Mesenteric fat pad (tissue), 1 donor: Measurements from ENCODE around the gene SDF2L1. TPM values are rescaled to one million over a fixed set of nuclear protein-coding genes. Genes with fewer than 3 reads are reported as not detected.
"Not testable (repeated sequence)": the region's sequence is repeated elsewhere in the genome, so short reads cannot be mapped to it uniquely, and the experiment has no call there.

ENCODE experiments used
- DNase-seq: peaks from one replicate; pipeline ENCODE4 v3.0.0-alpha.2; 2020; ENCODE audit warnings: low spot score
- total RNA-seq: library from RNA; stranded (reverse); fragmentation: NEBNext Ultra II Directional; extraction: Animal tissue kit (Norgen Biotek cat#: 25700); gene quantifications from one replicate; pipeline ENCODE4 v1.2.1, GENCODE V29; 2021
- donor health status: DM: yes; HTN: yes; CAD: no.

SDF2L1 gene
- total RNA-seq, 1 donor from 2014 or later: 31.6 TPM

DNA sequence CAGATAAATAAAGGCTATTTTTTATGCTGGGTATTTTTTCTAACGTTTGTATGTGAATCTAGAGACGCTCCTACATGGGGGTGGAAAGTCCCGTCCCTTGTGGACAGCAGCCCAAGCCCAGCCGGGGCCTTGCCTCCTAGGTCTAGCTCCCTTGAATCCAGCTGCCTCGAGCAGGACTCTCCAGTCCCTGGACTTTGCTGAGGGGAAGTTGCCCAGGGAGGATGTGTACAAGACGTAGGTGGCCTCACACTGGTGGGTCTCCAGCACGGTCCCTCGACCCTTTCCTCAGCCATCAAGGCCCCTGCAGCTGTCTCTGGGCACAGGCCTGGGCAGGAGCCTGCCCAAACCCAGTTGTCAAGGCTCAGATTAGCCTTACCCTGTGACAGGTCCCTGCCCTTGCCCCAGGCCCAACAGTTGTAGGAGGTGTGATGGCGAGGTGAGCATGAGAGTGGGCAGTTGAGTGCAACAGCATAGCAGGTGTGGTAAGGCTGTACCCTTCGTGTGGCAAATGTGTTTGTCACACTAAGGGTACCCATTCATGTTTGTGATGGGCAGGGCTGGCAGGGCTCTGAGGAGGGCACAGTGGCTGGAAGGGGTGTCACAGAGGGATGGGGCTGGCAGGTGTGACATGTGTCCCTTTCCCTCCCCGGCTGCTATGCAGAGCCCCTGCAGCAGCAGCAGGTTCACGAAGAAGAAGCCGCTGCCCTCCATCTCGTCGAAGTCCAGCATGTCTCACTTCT, 6.2 kb upstream of the SDF2L1 start:
- DNase-seq: no peak

DNA sequence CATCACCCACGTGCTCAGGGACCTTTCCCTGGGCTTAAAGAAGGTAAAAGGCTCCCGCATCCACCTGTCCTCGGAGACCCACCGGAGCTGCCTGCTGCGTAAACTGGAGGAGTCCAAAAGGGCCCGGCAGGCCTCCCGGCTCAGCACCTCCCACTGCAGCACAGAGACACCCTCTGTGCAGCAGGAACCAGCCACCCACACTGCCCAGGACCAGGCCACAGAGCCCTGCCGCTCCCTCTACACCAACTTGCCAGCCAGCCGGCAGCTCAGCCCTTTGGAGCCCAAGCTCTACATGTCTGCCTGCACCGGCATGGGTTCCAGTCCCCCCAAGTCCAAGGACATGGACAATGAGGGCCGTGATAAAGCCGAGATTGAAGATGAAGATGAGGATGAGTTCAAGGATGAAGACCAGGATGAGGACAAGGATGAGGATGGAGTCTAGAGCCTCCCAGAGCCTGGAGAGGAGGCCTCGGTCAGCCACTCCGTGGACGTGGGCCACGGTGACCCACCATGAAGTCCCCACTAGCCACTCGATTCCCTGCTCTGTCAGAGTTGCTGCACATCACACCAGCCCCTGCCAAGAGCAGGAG, 5.4 kb upstream of the SDF2L1 start:
- no peak for DNase-seq

DNA sequence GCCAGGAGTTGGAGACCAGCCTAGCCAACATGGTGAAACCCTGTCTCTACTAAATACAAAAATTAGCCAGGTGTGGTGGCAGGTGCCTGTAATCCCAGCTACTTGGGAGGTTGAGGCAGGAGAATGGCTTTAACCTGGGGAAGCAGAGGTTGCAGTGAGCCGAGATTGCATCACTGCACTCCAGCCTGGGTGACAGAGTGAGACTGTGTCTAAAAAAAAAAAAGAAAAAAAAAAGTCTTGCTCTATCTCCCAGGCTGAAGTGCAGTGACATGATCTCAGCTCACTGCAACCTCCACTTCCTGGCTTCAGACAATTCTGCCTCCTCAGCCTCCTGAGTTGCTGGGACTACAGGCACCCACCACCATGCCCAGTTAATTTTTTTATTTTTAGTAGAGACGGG, 4.7 kb upstream of the SDF2L1 start:
- not testable (repeated sequence) for DNase-seq

DNA sequence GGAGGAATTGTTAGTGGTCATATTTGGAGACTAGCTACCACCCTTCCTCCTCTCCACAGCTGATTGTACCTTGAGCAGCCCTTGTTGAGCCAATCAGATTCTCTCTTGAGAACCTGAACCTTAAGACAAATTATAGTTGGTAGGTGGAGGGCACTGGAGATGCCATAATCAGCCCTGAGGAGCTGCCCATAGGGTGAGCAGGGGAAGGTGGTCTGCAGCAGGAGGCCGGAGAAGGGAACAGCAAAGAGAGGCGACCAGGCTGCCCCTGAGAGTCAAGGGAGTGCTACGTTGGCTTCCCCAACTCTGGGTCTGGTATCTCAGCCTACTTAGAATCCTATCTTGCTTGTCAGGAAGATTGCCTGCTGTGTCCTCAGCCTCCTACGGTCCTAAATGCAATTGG, 2.7 kb upstream of the SDF2L1 start:
- DNase-seq: no peak

DNA sequence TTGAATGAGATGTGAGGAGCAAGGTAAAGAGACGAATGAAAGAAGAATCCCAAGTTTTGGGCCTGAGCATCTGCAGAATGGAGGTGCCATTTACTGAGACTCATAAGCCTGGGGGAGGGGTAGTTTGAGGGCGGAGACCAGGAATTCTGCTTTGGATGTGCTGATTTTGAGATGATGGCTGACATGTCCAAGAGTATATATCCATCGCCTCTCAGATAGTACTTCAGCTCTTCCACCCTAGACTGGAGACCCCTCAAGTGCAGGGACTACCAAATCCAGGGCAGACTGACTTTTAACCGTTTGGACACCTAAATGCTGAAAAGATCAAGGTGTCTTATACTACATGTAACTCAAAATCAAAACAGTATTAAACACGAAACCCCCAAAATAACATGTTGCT, 1.3 kb upstream of the SDF2L1 start:
- no peak for DNase-seq

DNA sequence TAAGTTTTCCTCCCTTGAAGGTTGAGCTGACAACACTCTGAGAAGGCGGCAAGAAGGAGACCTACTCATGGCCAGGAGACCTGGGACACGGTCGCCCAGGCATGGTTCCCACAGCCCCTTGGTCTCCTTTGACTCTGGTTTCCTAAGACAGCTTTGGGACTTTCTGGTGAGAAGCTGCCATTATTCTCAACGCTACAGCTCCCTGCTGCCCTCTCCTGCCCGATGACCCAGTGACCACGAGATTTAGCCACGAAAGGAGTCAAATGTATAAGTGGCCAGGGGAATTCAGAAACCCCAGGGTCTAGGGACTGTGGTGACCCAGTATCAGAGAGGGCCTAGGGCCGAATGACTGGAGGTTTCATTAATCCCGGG, 699 bp upstream of the SDF2L1 start:
- no peak for DNase-seq

DNA sequence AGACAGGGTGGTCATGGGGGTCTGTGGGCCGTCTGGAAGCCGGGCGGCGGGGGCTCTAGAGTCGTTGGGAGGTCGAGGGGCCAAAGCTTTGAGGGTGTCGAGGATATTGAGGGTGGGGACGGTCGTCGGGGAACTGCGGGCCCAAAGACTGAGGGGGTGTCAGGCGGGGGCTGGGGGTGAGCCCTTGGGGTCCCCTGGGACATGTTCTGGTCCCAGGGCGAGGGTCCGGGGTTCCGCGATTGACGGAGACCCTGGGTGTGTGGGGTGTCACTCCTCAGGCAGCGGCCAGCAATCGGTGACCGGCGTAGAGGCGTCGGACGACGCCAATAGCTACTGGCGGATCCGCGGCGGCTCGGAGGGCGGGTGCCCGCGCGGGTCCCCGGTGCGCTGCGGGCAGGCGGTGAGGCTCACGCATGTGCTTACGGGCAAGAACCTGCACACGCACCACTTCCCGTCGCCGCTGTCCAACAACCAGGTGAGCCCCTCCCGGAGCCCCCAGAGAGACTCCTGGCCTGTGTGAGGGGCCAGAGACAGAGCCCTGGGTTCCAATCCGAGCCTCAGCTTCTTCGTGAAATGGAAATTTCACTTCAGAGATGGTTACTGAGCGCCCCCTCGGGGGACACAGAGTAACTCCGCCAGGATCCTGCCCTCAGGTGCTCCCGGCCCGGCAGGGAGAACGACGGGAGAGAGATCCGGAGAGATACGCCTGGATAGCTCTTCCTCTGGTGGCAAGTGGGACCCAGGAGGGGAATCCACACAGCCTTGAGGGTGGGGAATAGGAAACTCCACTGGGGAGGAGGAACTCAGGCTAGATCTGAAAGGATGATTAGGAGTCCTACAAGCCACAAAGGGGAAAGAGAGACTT, 714 bp downstream of the SDF2L1 start:
- no peak for DNase-seq

DNA sequence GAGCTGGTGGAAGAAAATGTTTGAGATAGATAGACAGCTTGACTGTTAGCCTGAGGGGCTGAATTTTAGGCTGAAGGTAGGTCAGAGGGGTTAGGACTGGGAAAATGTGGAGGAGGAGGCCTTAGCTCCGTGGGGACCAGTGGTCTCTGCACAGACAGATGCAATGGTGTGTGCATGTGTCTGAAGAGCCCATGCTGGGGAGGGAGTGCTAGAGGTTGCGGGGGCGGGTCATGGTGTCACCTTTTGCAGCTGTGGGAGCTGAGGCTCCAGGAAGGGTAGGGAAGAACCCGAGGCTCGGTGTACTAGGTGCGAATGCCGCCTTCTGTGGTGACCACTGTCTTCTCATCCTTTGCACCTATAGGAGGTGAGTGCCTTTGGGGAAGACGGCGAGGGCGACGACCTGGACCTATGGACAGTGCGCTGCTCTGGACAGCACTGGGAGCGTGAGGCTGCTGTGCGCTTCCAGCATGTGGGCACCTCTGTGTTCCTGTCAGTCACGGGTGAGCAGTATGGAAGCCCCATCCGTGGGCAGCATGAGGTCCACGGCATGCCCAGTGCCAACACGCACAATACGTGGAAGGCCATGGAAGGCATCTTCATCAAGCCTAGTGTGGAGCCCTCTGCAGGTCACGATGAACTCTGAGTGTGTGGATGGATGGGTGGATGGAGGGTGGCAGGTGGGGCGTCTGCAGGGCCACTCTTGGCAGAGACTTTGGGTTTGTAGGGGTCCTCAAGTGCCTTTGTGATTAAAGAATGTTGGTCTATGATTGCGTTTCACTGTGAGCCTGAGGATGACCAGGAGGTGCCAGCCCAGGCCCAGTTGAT, 1.6 kb downstream of the SDF2L1 start:
- no peak for DNase-seq

DNA sequence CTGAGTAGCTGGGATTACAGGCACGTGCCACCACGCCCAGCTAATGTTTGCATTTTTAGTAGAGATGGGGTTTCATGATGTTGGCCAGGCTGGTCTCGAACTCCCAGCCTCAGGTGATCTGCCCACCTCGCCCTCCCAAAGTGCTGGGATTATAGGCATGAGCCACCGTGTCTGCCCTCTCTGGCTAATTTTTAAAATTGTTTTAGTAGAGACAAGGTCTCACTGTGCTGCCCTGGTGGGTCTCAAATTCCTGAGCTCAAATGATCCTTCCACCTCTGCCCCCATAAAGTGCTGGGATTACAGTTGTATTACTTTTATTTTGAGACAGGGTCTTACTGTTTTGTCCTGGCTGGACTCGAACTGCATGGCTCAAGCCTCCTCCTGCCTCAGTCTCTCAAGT, 3.4 kb downstream of the SDF2L1 start:
- not testable (repeated sequence) for DNase-seq

DNA sequence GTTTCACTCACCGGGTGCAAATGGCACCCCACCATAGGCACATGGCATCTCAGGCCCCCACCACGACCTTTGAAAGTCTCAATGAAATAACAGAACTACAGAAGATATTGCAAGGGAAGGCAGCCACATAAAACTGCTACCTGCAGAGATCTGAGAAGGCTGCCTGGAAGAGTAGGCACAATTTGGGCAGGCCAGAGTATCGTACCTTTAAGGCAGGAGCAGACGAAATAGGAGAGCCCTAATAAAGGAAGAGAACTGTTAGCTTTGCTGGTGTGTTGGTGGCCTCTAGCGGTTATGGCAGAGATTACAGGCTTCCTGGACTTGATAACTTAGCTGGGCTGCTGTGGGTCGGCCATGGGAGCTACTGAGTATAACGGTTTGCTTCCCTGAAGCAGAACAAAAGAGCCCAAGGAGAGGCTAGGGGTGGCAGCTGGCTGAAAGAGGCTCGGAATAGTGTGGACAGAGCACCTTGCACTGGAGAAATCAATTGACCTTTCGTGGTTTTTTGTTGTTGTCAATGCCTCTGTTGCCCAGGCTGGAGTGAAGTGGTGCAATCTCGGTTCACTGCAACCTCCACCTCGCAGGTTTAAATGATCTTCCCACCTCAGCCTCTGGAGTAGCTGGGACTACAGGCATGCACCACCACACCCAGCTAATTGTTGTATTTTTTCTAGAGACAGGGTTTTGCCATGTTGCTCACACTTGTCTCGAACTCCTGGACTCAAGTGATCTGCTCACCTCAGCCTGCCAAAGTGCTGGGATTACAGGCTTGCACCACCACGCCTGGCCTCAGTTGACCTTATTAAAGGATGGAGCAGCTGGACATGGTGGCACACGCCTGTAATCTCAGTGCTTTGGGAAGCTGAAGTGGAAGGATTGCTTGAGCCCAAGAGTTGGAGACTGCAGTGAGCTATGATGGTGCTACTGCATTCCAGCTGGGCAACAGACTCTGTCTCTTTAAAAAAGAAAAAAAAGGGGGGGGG, 4.8 kb downstream of the SDF2L1 start:
- DNase-seq: no peak

DNA sequence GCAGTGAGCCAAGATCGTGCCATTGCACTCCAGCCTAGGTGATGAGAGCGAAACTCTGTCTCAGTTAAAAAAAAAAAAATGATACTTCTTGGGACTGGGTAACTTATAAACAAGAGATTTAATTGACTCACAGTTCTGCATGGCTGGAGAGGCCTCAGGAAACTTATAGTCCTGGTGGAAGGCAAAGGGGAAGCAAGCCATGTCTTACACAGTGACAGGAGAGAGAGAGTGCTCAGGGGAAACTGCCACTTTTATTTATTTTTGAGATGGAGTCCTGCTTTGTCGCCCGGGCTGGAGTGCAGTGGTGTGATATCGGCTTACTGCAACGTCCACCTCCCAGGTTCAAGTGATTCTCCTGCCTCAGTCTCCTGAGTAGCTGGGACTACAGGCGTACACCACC, 8.2 kb downstream of the SDF2L1 start:
- no peak for DNase-seq

DNA sequence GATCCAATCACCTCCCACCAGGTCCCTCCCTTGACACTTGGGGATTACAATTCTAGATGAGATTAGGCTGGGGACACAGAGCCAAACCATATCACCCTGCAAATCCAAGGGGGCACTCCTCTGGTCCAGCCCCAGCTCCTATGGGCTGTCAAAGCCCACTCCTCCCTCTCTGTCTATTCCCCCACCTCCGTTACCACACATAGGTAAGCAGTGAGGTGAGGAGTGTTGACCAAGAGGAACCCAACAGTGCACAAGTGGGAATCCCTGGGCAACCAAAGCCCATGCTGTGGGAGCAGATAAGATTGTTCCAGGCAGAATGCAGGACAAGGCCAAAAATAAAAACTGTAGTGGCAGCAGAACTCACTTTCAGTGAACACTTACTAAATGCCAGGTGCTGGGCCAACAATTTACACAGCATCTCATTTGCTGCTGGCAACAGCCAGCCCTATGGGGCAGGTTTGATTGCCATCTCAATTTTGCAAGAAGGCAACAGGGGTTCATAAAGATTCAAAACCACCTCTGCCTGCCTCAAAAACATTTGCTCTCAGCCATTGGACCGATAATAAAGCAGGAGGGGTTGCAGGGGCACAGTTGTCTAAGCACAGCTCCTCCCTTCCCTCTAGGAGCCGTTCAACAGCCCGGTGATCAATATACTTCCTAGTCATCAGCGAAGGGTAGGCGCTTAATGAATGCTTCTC, 8.9 kb downstream of the SDF2L1 start:
- DNase-seq: no peak

DNA sequence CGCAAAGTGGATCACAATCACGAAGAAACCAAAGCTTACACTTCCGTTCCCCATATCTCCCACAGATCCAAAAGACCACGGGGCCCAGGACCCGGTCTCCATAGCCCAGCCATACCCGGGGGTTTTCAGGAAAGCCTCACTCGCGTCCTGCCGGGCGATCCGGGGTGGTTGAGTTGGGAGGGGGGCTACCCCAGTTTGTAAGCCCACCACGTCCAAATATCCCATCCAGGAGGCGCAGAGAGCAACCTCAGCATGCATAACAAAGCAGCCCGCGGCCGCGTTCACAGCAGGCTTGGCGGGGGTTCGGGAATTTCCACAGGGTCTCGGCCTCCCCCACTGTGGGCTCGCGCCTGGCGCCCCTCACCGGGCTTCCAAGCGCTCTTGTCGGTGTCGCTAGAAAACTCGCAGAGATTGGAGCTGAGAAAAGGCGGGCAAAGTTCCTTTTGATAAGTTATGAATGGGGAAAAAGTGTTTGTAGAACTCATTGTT, 9.5 kb downstream of the SDF2L1 start:
- no peak for DNase-seq

DNA sequence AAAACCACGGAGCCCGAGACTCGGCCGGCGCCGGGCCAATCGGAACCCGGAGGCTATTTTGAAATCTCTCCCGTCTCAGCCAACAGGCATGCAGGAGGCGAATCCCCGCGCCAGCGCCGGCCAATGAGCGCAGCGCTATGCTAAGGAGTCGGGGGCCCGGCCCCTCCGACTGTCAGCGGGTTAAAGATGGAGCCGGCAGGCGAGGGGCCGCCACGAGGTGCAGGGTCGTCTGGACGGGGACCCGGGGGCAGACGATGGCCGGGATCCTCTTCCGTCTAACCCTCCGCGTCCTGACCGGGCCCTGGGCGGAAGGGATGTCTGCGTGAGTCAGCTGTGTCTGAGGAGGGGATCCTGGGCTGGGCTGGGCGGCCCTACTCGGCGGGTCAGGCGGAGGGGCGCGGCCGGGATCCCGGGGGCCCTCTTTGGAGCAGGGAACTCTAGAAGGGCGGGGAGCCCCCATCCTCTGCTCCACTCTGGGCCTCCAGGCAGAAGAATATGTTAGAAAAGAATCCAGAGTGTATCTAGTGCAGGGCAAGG, 10.0 kb downstream of the SDF2L1 start:
- DNase-seq: peak; percentile 95

DNA sequence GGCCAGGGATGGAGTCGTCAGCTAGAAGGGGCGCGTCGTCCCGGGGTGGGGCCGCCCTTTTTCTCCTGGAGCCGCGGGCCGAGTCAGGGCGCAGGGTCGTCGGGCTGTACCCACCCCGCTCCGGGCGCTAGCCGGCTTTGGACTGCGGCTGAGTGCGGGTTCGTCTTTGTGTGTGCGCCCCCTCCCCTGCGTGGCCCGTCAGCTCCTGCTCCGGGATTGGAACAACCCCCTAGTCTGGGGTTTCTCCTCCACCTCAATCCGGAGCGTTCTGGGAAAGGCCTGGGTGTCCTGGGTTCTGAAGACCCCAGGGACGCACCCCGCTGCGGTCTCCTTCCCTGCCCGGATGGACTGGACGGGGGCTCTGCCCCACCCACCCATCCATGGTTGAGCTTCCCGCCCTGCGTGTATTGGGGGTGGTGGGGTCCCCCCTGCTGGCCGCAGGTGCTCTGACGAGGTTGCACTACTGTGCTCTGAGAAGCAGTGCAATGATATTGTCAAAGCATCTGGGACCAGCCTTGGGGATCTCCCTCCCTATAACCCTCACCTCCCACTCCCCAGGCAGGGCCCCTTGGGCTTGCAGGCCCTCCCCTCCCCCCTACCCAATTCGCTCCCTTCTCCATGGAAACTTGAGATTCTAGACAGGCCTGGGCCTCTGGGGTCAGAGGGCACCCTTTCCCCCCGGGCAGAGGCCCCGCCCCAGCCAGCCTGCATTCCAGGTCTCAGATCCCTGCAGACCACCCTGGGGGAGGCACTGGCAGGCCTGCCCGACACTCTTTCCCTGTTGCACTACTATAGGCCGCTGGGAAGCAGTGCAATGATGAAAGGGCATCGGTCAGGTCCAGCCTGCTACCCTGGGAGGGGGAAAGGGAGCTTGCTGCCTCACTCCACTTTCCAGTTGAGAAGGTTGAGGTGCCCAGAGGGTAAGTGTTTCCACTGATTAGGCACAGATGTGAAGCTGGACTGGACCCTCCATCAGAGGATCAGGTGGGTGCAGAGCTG, 10.7 kb downstream of the SDF2L1 start:
- no peak for DNase-seq

DNA sequence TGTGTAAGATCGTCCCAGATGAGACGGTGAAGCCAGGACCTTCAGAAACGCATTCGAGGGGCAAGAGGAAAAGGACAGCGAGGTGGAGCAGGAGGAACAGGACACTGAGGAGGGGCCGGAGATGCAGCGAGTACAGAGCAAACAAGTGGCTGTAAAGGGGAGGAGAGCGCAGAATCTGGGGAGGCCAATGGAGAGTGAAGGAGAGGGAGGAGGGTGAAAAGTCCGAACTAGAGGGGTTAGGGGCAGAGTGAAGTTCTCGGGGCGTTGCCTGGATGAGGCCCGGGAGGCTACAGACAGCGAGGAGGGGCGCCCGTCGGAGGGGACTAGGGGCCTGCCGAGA, 14.9 kb downstream of the SDF2L1 start:
- DNase-seq: no peak

DNA sequence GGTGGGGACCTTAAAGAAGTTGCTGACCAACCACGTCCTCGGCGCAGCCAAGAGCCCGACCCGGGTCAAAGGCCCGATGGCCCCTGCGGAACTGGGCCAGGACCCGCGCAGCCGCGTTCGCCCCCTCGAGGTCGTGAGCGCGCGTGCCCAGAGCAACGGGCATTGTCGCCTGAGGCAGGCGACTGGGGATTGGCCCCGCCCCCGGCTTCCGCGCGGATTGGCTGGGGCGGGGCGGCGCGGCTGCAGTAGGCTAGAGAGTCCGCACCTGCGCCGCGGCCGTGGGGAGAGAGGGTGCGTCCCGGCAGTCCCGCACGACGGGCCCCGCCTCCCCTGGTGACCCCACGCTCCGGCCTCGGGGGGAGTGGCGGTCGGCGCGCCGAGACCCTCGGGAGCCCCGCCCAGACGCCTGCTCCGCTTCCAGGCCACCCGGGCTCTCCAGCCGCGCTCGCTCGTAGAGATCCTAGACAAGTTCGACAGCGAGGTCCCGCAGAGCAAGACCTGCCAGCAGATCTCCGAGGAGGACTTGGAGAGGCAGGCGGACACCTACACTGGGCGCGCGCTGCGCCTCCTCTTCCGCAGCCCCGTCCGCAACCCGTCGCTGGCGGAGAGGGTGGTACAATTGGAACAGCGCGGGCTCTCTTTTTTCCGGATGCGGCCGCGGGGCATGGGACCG, 15.4 kb downstream of the SDF2L1 start:
- no peak for DNase-seq
